SK-N-MC (cell line): ENCODE measurements around the gene ITGAD.

Source experiments
- EZH2 ChIP-seq: fragments of 200-600 bp; sonication (generic); IDR thresholded peaks from one replicate; pipeline ENCODE4 v1.6.1; 2017; ENCODE audit warnings: antibody characterized with exemption
- FOXP2 ChIP-seq: optimal IDR thresholded peaks from 2 replicates; pipeline ENCODE3; 2011; ENCODE audit warnings: mild to moderate bottlenecking, moderate library complexity; ENCODE audit not compliant: insufficient read depth; ENCODE audit errors: extremely low read length, control extremely low read depth
- POLR2AphosphoS5 ChIP-seq: IDR thresholded peaks from 2 replicates; pipeline ENCODE4 v1.6.1; 2012; ENCODE audit warnings: mild to moderate bottlenecking, low read depth, low read length, borderline replicate concordance

DNA sequence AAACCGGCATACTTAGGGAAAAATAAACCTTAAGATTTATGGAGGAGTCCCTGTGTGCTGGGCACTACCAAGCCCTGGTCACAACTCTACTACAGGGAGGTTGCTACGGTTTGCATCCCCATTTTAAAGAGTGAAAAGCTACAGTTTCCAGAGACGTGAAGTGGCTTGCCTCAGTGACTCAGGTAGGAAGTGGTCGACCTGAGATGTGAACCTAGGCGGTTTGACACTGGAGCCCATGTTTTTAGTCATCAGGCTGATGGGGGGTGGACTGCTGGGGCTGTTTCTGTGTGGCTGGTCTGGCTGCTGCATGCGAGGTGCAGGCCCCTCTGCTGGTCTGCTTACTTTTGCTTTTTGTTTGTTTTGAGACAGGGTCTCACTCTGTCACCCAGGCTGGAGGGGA lies 28.5 kb downstream of the ITGAD start:
- TF ChIP-seq EZH2 (no peak), POLR2AphosphoS5 (no peak), FOXP2 (no peak)
